Neural cell (in vitro differentiated cells): ENCODE results near the gene LRRC56. TPM values are rescaled to one million over a fixed set of nuclear protein-coding genes. Genes with fewer than 3 reads are reported as not detected.

Experiments
- H2AFZ ChIP-seq: fragments of 200-600, 300-800 bp; sonication (generic), shearing (Covaris generic); 2 replicates; pipeline ENCODE4 v1.6.0; 2014; ENCODE audit warnings: low read depth, mild to moderate bottlenecking, antibody characterized with exemption, low read length, moderate library complexity
- H3F3A ChIP-seq: fragments of 200-600 bp; shearing (Covaris generic); 2 replicates; pipeline ENCODE4 v1.6.1; 2016; ENCODE audit warnings: mild to moderate bottlenecking, moderate library complexity, mixed read lengths, antibody characterized with exemption, low read length; ENCODE audit not compliant: insufficient read depth, poor library complexity, severe bottlenecking
- H3K27ac ChIP-seq: fragments of 200-600, 300-800 bp; sonication (generic), shearing (Covaris generic); 2 replicates; pipeline ENCODE4 v1.5.1; 2014; ENCODE audit warnings: mild to moderate bottlenecking, low read length, moderate library complexity
- H3K27me3 ChIP-seq: fragments of 300-800, 200-600 bp; sonication (generic), shearing (Covaris generic); 2 replicates; pipeline ENCODE4 v1.6.0; 2014; ENCODE audit warnings: mild to moderate bottlenecking, low read depth, low read length, moderate library complexity; ENCODE audit not compliant: insufficient read depth
- H3K36me3 ChIP-seq: fragments of 300-800, 200-600 bp; sonication (generic), shearing (Covaris generic); 2 replicates; pipeline ENCODE4 v1.5.1; 2014; ENCODE audit warnings: mild to moderate bottlenecking, antibody characterized with exemption, low read length, moderate library complexity; ENCODE audit not compliant: insufficient read depth
- H3K4me2 ChIP-seq: fragments of 300-800, 200-600 bp; sonication (generic), shearing (Covaris generic); 2 replicates; pipeline ENCODE4 v1.6.0; 2014; ENCODE audit warnings: mild to moderate bottlenecking, low read length
- H3K4me3 ChIP-seq: fragments of 300-800, 200-600 bp; sonication (generic), shearing (Covaris generic); 2 replicates; pipeline ENCODE4 v1.5.1; 2014; ENCODE audit warnings: mild to moderate bottlenecking, low read length, moderate library complexity
- H3K79me2 ChIP-seq: fragments of 200-600 bp; shearing (Covaris generic); replicated peaks from 2 replicates; pipeline ENCODE4 v1.6.0; 2014; ENCODE audit warnings: mild to moderate bottlenecking, low read length, moderate library complexity; ENCODE audit not compliant: insufficient read depth
- H3K9ac ChIP-seq: fragments of 300-800, 200-600 bp; sonication (generic), shearing (Covaris generic); 2 replicates; pipeline ENCODE4 v1.6.1; 2016; ENCODE audit warnings: mild to moderate bottlenecking, low read length, mixed read lengths
- H3K9me2 ChIP-seq: fragments of 200-600 bp; shearing (Covaris generic); 2 replicates; pipeline ENCODE4 v1.6.1; 2016; ENCODE audit warnings: mild to moderate bottlenecking, low read length, mixed read lengths; ENCODE audit not compliant: insufficient read depth
- H3K9me3 ChIP-seq: fragments of 200-600, 300-800 bp; sonication (generic), shearing (Covaris generic); 2 replicates; pipeline ENCODE4 v1.6.1; 2016; ENCODE audit warnings: mild to moderate bottlenecking, mixed run types, low read length, moderate library complexity, mixed read lengths
- H4K20me1 ChIP-seq: fragments of 200-600 bp; shearing (Covaris generic); 2 replicates; pipeline ENCODE4 v1.6.1; 2016; ENCODE audit warnings: mild to moderate bottlenecking, mixed run types; ENCODE audit not compliant: insufficient read depth
- CTCF ChIP-seq: fragments of 450-650 bp; IDR thresholded peaks from 2 replicates; pipeline ENCODE4 v1.5.1; 2014; ENCODE audit warnings: antibody characterized with exemption, mild to moderate bottlenecking, moderate library complexity; ENCODE audit not compliant: poor library complexity, severe bottlenecking
- EP300 ChIP-seq: fragments of 450-650 bp; conservative IDR thresholded peaks from 2 replicates; pipeline ENCODE4 v1.6.1; 2014; ENCODE audit warnings: antibody characterized with exemption, mild to moderate bottlenecking, moderate library complexity; ENCODE audit not compliant: poor library complexity, severe bottlenecking
- EZH2 ChIP-seq: fragments of 200-600, 300-800 bp; shearing (Covaris generic), sonication (generic); IDR thresholded peaks from 2 replicates; pipeline ENCODE4 v1.6.1; 2014; ENCODE audit warnings: antibody characterized with exemption, low read length, borderline replicate concordance, mild to moderate bottlenecking; ENCODE audit not compliant: insufficient read depth, poor library complexity, severe bottlenecking
- MXI1 ChIP-seq: fragments of 450-650 bp; conservative IDR thresholded peaks from 2 replicates; pipeline ENCODE4 v1.6.1; 2014; ENCODE audit warnings: antibody characterized with exemption, mild to moderate bottlenecking; ENCODE audit not compliant: poor library complexity, severe bottlenecking
- POLR2AphosphoS5 ChIP-seq: IDR thresholded peaks from 2 replicates; pipeline ENCODE4 v1.6.1; 2012
- RAD21 ChIP-seq: fragments of 450-650 bp; conservative IDR thresholded peaks from 2 replicates; pipeline ENCODE4 v1.6.1; 2014; ENCODE audit warnings: antibody characterized with exemption, mild to moderate bottlenecking, moderate library complexity
- SMC3 ChIP-seq: fragments of 450-650 bp; conservative IDR thresholded peaks from 2 replicates; pipeline ENCODE4 v1.6.1; 2014; ENCODE audit warnings: antibody characterized with exemption, mild to moderate bottlenecking, moderate library complexity; ENCODE audit not compliant: poor library complexity
- TAF1 ChIP-seq: IDR thresholded peaks from 2 replicates; pipeline ENCODE4 v1.6.1; 2012; ENCODE audit warnings: low read depth
- polyA plus RNA-seq: library from polyadenylated mRNA; depleted of rRNA; stranded (reverse); fragments of >200 nt; gene quantifications from 2 replicates; pipeline ENCODE4 v1.2.3, GENCODE V29; 2014
- TF ChIP-seq, protein P1 (sequence below): IDR thresholded peaks from 2 replicates; pipeline ENCODE4 v1.6.1; 2012; ENCODE audit warnings: borderline replicate concordance

Gene LRRC56
- polyA plus RNA-seq, 1 donor from 2014 or later = 0.76 TPM

DNA sequence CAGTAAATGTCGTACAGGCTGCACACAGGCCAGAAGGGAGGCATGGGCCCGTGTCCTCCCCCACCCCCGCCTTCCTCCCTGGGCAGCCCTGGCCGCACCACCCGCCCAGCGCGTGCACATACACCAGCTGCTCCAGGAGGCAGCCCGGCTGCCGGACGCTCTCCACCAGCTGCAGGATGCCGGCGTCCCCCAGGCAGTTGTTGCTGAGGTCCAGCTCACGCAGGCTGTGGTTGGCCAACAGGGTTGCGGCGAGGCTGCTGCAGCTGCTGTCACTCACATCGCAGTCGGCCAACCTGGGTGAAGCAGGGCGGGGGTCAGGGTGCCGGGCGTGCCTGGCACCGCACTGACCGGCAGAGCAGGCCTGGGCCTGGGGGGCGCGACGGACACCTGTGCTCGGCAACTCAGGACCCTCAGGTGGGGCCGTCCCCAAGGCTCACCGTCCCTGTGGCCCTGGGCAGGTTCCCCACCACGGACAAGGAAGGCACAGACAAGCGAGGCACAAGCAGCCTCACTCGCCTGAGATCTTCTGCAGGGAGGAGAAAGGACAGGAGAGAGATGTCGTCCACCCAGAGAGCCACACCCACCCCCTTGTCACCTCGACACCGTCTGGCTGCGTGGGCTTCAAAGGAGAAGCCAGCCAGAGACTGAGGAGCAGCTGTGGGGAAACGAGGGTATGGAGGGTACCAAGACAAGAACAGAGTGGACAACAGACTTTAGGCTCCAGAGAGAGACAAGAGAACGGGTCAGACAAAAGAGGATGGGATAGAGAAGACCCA is 42.4 kb upstream of the LRRC56 start:
- no peaks in the 10 kb centered on the region for H3K9me3 ChIP-seq
- no peak overlapping the region for H3K4me2 ChIP-seq
- H3K27ac ChIP-seq = no peak overlapping the region
- peaks cover 7% of the 10 kb centered on the region for H3K36me3 ChIP-seq
- no peaks in the 10 kb centered on the region for H3F3A ChIP-seq
- TF ChIP-seq POLR2AphosphoS5 (no peak), CTCF (no peak), MXI1 (no peak), EZH2 (no peak), SMC3 (no peak), TAF1 (no peak), EP300 (no peak), RAD21 (no peak)
- TF ChIP-seq, protein P1, sequence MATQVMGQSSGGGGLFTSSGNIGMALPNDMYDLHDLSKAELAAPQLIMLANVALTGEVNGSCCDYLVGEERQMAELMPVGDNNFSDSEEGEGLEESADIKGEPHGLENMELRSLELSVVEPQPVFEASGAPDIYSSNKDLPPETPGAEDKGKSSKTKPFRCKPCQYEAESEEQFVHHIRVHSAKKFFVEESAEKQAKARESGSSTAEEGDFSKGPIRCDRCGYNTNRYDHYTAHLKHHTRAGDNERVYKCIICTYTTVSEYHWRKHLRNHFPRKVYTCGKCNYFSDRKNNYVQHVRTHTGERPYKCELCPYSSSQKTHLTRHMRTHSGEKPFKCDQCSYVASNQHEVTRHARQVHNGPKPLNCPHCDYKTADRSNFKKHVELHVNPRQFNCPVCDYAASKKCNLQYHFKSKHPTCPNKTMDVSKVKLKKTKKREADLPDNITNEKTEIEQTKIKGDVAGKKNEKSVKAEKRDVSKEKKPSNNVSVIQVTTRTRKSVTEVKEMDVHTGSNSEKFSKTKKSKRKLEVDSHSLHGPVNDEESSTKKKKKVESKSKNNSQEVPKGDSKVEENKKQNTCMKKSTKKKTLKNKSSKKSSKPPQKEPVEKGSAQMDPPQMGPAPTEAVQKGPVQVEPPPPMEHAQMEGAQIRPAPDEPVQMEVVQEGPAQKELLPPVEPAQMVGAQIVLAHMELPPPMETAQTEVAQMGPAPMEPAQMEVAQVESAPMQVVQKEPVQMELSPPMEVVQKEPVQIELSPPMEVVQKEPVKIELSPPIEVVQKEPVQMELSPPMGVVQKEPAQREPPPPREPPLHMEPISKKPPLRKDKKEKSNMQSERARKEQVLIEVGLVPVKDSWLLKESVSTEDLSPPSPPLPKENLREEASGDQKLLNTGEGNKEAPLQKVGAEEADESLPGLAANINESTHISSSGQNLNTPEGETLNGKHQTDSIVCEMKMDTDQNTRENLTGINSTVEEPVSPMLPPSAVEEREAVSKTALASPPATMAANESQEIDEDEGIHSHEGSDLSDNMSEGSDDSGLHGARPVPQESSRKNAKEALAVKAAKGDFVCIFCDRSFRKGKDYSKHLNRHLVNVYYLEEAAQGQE = no peak
- no peaks in the 10 kb centered on the region for H3K79me2 ChIP-seq
- H4K20me1 ChIP-seq = no peaks in the 10 kb centered on the region
- H2AFZ ChIP-seq = no peak overlapping the region
- no peaks in the 10 kb centered on the region for H3K27me3 ChIP-seq
- no peak overlapping the region for H3K4me3 ChIP-seq
- H3K9ac ChIP-seq = no peak overlapping the region
- no peaks in the 10 kb centered on the region for H3K9me2 ChIP-seq

DNA sequence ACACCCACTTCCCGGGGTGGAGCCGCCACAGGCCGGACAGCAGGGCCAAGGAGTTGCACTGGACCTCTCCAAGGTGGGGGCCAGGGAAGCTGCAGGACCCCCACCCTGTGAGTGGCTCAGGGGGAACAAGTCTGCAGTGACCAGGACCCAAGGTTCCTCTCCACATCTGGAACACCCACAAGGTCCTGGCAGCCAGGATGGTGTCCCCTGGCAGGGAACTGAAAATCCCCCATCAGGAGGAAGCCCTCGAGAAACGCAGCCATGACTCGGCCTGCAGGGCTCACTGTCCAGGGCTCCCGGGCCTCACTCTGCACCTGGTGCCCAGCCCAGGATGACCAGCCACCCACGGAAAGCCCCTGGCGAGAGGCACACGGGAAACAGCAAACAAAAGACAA is 41.8 kb upstream of the LRRC56 start:
- Histone ChIP-seq H3K27ac (no peak overlapping the region), H3K4me2 (no peak overlapping the region), H3K4me3 (no peak overlapping the region), H4K20me1 (no peaks in the 10 kb centered on the region), H3F3A (no peaks in the 10 kb centered on the region), H3K79me2 (no peaks in the 10 kb centered on the region), H2AFZ (no peak overlapping the region), H3K9ac (no peak overlapping the region), H3K9me2 (no peaks in the 10 kb centered on the region), H3K36me3 (peaks cover 7% of the 10 kb centered on the region), H3K27me3 (no peaks in the 10 kb centered on the region), H3K9me3 (no peaks in the 10 kb centered on the region)
- TF ChIP-seq SMC3 = no peak
- no peak for TF ChIP-seq TAF1
- TF ChIP-seq CTCF = no peak
- TF ChIP-seq RAD21 = no peak
- no peak for TF ChIP-seq MXI1
- TF ChIP-seq EZH2 = no peak
- no peak for TF ChIP-seq EP300
- TF ChIP-seq, protein P1 = no peak
- no peak for TF ChIP-seq POLR2AphosphoS5
